Measurements from ENCODE around the gene HBP1.

HBP1 gene

DNA sequence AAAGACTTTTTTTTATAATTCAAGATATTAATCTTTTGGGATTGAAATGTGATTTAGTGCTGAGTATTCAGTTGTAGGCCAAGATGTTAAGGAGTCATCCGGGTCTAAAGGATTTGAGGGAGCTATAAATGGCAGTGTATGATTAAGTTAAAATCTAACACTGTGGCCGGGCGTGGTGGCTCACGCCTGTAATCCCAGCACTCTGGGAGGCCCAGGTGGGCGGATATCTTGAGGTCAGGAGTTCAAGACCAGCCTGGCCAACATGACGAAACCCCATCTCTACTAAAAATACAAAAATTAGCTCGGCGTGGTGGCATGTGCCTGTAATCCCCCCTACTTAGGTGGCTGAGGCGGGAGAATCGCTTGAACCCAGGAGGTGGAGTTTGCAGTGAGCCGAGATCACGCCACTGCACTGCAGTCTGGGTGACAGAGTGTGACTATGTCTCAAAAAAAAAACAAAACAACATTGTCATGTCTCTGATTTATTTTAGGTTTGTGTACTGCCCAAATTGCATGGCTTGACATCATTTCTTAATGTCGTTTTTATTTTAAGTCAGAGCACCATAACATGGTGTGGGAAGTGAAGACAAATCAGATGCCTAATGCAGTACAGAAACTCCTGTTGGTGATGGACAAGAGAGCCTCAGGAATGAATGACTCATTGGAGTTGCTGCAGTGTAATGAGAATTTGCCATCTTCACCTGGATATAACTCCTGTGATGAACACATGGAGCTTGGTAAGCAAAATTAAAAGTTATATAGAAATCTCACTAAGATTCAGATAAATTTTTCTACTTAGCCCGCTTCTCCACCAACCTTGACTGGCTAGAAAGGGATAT is 10.7 kb downstream of the HBP1 start:
- FAIRE-seq, result no peak
- no peak for DNase-seq (ENCODE audit: extremely low spot score, insufficient read length, low read depth)

DNA sequence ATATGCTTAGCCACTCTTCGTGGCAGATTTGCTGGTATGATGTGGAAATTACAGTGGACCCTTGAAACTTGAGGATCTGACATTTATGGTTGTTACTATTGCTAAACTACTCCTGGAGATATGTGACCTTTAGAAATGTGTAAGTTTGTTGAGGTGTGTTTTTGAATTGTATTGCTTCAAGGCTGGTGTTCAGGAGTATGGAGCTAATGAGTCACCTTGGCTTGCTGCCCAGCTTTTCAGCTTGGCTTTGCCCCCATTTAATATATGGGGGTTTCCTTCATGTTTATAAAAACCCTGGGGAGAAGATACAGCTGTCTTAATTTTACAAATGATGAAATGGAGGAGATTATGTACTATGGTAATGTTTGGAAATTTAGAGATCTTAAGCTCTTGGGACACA is 11.6 kb downstream of the HBP1 start:
- DNase-seq (ENCODE audit: extremely low spot score, insufficient read length, low read depth), result no peak
- no peak for FAIRE-seq

DNA sequence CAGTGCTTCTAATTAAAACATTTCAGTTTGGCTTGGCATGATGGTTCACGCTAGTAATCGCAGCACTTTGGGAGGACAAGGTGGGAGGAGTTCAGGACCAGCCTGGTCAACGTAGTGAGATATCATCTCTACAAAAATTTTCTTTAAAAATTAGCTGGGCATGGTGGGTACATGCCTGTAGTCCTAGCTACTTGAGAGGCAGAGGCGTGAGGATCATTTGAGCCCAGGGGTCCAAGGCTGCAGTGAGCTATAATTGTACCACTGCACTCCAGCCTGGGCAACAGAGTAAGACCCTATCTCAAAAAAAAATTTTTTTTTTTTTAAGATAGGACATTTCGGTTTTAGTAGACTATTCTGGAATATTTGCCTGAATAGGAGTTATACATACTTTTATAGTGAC is 12.4 kb downstream of the HBP1 start:
- FAIRE-seq (no peak), DNase-seq (ENCODE audit: extremely low spot score, insufficient read length, low read depth) (no peak)

DNA sequence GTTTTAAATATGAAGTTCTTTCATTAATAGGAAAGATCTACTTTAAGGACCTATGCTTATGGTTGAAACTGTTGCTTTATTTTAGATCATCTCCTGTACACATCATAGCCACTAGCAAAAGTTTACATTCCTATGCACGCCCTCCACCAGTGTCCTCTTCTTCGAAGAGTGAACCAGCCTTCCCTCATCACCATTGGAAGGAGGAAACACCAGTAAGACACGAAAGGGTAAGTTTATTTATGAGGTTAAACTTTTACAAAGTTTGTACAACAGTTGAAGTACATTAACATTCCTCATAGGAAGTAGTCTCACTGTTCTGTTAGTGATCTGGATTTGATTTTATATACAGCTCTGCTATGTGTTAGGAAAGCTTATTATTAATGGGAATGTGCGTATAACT is 16.9 kb downstream of the HBP1 start:
- FAIRE-seq (no peak), DNase-seq (ENCODE audit: extremely low spot score, insufficient read length, low read depth) (no peak)

DNA sequence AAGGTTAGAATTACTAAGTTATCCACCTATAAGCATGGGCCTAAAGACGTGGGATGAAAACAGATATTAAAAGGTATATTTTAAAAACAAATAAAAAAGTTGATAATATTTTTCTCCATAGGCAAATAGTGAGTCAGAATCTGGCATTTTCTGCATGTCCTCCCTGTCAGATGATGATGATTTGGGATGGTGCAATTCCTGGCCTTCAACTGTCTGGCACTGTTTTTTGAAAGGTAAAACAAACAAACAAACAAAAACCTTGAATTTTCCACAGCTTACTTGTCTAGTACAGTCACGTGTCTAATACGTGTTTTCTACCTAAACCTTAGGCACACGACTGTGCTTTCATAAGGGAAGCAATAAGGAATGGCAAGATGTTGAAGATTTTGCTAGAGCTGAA is 17.4 kb downstream of the HBP1 start:
- DNase-seq (ENCODE audit: extremely low spot score, insufficient read length, low read depth), result no peak
- no peak for FAIRE-seq

DNA sequence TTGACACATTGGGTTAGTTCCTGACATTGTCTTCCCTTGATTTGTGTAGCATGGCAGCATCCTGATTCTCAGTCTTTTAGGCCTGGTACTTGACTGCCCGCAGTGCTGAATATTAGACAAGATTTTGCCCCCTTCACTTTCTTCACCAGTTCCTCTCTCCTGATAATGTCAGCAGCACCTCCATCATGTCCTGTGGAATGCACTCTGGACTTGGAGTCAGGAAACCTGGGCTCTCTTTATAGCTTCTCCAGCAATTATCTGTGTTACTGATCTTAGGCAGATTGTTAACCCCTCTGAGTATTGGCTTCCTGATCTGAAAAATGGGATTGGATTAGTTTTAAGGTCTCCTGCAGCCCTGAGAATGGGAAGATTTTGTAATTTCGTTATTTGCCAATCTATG is 19.0 kb downstream of the HBP1 start:
- DNase-seq (ENCODE audit: extremely low spot score, insufficient read length, low read depth) (no peak), FAIRE-seq (no peak)

DNA sequence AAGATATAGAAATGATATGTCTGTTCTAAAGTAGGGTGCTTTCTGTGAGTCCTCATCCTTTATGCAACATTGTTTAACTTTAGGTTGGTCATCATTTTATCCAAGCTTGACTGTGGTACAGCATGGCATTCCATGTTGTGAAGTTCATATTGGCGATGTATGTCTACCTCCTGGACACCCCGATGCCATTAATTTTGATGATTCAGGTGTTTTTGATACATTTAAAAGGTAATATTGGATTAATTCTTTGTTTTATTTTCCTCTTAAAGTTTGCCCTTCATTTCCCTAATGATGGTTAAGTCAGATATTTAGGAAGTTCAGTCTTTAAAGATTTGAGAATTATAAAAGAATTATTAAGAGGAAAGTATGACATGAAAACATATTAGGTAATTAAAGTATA is 21.3 kb downstream of the HBP1 start:
- DNase-seq (ENCODE audit: extremely low spot score, insufficient read length, low read depth) (no peak), FAIRE-seq (no peak)

DNA sequence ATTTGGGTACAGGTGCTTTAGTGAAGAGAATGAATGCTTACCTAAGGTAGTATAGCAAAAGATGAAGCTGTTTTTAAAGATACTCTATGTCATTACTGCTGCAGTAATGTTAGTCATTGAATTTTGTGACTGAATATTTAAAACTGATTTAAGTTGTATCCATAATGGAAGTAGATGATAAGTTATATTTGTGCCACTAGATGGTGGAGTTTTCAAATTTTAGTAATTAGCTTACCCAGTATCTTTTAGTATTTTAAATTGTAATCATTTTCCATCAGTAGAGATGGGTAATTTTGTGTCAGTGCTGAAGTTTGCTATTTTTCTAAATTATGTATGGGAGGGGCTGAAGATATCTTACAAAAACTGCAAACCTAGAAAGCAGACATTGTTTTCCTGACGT is 25.2 kb downstream of the HBP1 start:
- no peak for FAIRE-seq
- no peak for DNase-seq (ENCODE audit: extremely low spot score, insufficient read length, low read depth)

DNA sequence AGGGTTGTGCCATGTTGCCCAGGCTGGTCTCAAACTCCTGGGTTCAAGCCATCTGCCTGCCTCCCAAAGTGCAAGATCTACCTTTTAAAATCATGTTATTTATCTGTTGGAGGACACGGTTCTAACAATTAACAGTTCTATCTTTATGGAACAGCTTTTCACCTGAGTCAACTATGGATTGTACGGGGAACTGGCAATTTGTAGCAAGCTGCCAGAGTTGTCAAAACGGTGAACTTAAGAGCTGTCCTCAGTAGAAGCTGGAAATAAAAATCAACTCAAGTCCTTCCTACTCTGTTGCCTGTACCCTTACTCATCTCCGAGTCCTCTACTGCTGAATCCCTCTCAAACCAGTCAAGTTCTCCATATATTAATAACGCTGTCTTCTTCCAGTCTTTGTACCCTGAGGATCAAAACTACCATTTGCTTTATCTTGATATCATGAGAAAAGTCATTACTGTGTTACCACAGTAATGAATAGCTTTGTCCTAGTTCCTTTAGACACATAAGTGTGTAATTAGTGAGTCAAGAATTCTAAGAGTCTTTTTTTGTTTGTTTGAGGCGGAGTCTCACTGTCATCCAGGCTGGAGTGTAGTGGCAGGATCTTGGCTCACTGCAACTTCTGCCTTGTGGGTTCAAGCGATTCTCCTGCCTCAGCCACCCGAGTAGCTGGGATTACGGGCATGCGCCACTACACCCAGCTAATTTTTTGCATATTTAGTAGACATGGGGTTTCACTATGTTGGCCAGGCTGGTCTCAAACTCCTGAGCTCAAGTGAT is 28.2 kb downstream of the HBP1 start:
- FAIRE-seq (no peak), DNase-seq (ENCODE audit: extremely low spot score, insufficient read length, low read depth) (no peak)

DNA sequence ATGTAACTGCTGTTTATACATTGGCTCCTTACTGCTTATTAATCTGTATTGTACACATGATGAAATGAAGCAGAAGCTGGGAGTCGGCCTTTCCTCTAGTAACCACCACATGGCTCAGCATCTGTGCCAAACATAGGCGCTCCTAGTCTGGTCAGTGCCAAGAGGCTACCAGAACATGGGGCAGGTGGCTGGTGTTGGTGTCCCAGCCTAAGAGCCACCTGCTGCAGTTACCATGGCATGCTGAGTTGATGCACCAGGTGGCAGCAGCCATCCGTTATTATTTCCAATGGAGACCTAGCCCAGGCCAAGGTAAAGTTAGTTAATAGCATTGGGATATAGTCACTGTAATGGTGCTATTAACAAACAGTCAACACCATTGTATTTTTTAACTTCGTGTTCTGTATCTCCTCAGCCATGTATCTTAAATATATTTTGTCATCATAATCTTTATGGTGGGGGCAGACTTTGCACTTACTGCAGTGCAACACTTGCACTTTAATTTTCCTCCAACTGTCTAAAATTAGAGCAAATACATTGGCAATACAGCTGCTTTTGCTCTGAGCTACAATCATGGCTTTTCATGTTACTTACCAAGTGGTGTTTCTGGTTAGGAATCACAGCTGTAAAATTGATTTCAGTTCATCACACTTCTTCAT is 33.1 kb downstream of the HBP1 start:
- FAIRE-seq, result no peak
- DNase-seq (ENCODE audit: extremely low spot score, insufficient read length, low read depth), result peak; percentile 20

DNA sequence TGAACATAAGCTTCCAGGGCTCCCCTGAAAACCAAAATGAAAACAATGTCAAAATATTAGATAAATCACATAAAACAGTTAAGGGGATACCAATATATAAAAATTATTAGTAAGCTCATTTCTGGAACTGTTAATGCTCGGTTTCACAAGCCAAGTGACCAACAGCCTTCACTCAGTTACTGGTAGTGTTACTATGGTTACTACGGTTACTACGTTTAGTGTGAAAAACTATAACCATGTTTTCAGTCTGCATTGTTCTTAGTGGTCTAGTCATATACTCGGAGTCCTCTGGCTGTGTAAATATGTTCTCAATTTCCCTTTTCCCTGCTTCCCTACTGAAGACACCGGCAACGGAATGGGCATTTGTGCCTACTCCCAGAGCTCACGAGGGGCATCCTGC is 34.8 kb downstream of the HBP1 start:
- FAIRE-seq (no peak), DNase-seq (ENCODE audit: extremely low spot score, insufficient read length, low read depth) (no peak)

DNA sequence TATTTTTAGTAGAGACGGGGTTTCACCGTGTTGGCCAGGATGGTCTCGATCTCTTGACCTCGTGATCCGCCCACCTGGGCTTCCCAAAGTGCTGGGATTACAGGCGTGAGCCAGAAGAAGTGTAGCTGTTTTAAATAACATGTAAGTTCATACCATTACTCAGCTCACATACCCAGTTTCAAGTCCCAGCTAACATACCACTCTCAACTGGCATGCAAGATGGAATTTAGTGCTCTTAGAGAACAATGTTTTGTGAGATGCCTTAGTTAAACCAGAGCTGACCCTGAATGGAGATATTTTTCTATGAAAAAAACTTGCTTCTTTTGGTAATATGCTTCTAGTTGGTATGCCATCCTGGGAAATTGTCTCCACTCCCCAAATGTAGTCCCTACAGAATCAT is 37.3 kb downstream of the HBP1 start:
- DNase-seq (ENCODE audit: extremely low spot score, insufficient read length, low read depth), result no peak
- no peak for FAIRE-seq

DNA sequence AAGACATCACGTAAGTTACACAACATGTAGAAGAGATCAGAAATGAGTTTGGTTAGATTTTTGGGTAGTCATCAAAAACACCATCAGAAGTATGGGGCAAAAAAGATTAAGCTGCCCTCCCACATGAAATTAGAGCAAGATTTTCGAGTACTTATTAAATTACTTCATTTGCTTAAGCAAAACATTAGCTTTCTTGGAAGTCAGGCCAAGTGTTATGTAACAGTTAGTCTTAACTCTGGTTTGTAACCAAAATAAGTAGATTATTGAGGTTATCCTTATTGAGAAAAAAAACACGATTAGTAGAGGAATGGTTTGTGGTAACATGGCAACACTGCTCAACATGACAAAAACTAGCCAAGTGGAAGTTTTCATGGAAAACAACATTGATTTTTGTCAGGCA is 37.9 kb downstream of the HBP1 start:
- DNase-seq (ENCODE audit: extremely low spot score, insufficient read length, low read depth), result no peak
- no peak for FAIRE-seq

DNA sequence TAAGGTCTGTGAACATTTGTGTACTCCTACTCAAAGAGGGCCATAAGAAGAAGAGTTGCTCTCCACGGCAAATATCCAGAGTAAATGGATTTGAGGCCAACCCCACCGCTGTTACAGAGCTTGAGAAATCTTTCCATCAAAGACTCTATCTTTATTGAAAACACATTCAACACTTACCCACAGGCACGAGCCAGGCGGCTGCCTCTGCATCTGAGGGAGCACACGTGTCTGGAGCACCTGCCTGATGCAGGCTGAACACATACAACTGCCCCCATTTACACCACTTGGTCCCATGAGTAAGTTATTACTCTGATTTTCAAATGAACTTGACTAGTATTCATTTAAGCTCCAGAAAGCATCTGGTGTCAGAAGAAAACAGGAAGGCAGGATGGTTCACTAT is 38.7 kb downstream of the HBP1 start:
- FAIRE-seq, result no peak
- DNase-seq (ENCODE audit: extremely low spot score, insufficient read length, low read depth), result no peak

DNA sequence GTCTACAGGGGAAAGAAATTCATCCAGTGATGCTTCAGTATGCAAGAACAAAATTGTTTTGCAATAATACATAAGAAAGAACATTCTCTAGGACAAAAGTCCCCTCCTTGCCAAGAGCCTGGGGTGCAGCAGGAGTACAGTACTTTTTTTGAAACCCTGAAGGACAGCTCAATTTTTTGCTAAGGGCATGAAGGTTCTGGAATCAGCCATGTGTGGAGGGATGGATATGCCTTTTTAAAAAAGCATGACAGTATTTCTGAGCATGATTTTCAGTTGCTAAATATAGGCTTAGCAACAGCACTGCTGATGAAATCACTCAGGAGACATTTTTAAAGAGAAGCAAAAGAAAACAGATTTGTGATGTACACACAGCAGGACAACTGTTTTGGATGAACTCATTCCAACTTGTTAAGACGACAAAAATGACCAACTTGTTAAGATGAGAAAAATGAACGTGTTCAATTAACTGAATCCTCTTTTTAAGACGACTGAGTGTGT is 39.3 kb downstream of the HBP1 start:
- DNase-seq (ENCODE audit: extremely low spot score, insufficient read length, low read depth), result no peak
- FAIRE-seq, result no peak

DNA sequence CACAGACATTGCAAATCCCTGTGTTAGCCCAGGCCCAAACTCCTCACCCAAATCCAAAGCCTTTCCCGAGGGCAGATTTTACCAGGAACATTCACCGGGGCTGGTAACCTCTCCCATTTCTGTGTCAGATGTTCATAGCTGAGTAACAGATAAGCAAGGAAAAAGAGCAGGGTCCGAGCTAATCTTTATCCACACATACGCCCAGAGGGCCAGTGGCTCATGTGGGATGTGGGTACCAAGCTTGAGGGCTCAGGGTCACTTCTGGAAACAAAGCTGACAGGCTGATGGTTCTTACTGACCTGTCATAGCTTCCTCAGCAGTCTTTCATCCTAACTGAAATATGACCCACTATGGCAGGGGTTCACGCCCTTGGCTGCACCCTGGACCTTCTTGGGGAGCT is 39.8 kb downstream of the HBP1 start:
- no peak for DNase-seq (ENCODE audit: extremely low spot score, insufficient read length, low read depth)
- no peak for FAIRE-seq

DNA sequence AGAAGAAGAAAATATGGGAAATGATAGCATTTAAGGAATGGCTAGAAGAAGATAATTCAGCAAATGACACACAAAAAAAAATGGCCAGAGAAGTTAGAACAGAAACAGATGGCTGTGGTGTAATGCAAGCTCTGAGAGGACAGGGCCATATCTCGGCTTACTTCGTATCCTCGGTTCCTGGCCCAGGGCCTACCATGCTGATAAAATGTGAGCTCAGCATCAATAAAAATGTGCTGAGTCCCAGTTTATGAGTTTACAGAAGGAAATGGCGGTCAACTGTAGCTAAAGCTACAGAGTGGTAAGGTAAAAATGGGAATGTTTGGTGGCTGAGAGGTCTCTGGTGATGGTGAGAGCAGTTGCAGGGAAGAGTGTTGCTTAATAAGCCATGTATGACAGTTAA is 40.8 kb downstream of the HBP1 start:
- no peak for DNase-seq (ENCODE audit: extremely low spot score, insufficient read length, low read depth)
- FAIRE-seq, result no peak

DNA sequence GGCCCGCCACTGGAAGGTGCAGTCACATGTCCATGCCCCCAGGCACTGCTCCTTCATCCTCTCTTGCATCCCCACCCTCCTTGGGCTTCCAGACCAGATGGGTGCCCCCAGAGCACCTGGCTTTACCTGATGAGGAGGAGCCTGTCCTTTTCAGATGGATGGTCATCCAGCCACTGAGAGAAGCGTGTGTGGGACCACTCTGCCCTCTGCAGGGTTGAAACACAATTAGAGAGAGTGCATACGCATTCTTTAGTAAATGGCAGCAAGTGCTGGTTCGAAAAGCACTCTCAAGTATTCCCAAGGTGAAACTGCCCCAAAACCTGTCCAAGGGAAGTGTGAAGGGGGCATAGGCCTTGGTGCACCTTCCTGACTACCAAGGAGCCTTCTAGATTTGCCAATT is 41.6 kb downstream of the HBP1 start:
- DNase-seq (ENCODE audit: extremely low spot score, insufficient read length, low read depth), result no peak

DNA sequence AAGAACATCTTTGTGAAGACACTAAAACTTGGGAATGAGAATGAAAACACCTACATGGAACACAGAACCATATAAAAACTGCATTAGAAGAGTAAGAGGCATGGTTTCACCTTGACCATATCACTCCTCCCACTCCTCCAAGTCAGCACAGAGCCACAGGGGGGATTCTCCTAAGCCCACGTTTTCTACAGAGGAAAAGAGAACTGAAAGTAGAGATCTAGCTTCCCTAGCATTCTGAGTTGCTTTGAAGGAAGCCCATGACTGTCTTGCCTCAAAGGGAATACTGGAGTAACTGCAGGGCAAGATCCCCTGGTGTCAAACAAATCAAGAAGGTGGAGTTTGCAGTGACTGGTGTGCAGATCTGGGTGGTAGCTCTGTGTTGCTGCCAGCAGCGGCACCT is 43.9 kb downstream of the HBP1 start:
- peak; percentile 5 for FAIRE-seq

More for the DNA sequence above, 41.6 kb downstream of the HBP1 start:
- no peak for FAIRE-seq

DNA sequence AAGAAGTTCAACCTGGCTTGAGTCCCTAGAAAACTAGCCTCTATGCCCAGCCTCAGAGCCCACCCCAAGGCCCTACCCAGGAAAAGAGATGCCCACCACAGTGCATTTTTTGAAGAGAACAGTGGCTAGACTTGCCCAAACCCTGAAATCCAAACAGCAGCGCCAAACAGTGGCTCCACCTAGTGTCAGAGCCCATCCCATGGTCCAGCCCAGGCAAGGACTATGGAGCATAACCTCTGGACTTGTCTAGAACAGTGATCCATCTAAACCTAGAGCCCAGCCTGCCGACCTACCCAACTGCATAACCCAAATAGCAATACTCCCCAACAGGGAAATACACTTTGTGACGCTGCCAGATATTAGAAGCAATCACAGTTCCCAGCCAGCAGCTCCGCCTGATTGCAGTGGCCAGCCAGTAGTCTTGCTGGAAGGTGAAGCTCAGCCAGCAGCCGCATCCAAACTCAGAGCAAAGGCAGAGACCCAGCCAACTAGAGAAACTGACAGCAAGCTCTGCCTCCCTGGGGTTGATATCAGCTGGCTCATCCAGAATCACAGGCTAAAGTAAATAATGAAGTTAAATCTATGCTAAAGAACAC is 44.5 kb downstream of the HBP1 start:
- DNase-seq (ENCODE audit: extremely low spot score, insufficient read length, low read depth) (no peak), FAIRE-seq (no peak)

More for the DNA sequence above, 43.9 kb downstream of the HBP1 start:
- DNase-seq (ENCODE audit: extremely low spot score, insufficient read length, low read depth), result no peak

Data from GM18507 (cell line).